Sigmoid colon (tissue), 4 donors: ENCODE data around the gene SPATA13.

Source experiments
- EP300 ChIP-seq, 4 donors: sonication (generic); formaldehyde crosslinking; IDR thresholded peaks; one replicate each; pipeline ENCODE4 v1.6.1; 2017; ENCODE audit warnings: antibody characterized with exemption in 4 of 4
- POLR2AphosphoS5 ChIP-seq, 4 donors: sonication (generic); formaldehyde crosslinking; IDR thresholded peaks; one replicate each; pipeline ENCODE4 v1.6.1; 2017; ENCODE audit warnings: antibody characterized with exemption in 4 of 4
- TF ChIP-seq, protein P1 (sequence below), 4 experiments: fragments of 450-650 bp in 3 of 4; fragments of 200-600 bp in 1 of 4; IDR thresholded peaks; one replicate each; pipeline ENCODE4 v1.5.1; 2016 to 2019; ENCODE audit warnings: antibody characterized with exemption in 4 of 4, mild to moderate bottlenecking in 3 of 4, moderate library complexity in 2 of 4

DNA sequence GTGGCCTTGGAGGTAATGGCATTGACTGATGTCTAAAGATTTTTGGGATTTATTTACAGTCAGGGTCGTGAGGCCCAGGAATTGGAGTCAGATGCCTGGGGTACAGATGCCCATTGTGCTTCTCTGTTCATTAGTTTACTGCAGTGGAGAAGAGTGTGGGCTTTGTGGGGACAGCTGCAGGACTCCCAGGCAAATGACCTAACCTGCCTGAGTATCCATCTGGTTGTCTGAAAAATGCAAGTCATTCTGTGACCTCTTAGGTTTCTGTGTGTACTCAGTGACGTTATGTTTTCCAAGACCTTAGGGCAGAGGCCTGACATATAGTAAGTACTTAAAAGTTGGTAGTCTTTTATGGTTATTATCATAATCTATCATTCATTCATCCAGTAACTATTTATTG, 60.5 kb downstream of the SPATA13 start:
- TF ChIP-seq, protein P1, sequence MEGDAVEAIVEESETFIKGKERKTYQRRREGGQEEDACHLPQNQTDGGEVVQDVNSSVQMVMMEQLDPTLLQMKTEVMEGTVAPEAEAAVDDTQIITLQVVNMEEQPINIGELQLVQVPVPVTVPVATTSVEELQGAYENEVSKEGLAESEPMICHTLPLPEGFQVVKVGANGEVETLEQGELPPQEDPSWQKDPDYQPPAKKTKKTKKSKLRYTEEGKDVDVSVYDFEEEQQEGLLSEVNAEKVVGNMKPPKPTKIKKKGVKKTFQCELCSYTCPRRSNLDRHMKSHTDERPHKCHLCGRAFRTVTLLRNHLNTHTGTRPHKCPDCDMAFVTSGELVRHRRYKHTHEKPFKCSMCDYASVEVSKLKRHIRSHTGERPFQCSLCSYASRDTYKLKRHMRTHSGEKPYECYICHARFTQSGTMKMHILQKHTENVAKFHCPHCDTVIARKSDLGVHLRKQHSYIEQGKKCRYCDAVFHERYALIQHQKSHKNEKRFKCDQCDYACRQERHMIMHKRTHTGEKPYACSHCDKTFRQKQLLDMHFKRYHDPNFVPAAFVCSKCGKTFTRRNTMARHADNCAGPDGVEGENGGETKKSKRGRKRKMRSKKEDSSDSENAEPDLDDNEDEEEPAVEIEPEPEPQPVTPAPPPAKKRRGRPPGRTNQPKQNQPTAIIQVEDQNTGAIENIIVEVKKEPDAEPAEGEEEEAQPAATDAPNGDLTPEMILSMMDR (IDR thresholded peaks at IDR 0.05): no peak
- TF ChIP-seq EP300 (IDR thresholded peaks at IDR 0.05) (no peak), POLR2AphosphoS5 (IDR thresholded peaks at IDR 0.05) (no peak)
